GM12801 (cell line): ENCODE results near the gene RPS4Y1.

Experiments used
- CTCF ChIP-seq: IDR thresholded peaks from one replicate; pipeline ENCODE4 v1.5.1; 2011; ENCODE audit warnings: control low read depth; ENCODE audit not compliant: insufficient read length; ENCODE audit errors: extremely low read depth

Gene RPS4Y1

DNA sequence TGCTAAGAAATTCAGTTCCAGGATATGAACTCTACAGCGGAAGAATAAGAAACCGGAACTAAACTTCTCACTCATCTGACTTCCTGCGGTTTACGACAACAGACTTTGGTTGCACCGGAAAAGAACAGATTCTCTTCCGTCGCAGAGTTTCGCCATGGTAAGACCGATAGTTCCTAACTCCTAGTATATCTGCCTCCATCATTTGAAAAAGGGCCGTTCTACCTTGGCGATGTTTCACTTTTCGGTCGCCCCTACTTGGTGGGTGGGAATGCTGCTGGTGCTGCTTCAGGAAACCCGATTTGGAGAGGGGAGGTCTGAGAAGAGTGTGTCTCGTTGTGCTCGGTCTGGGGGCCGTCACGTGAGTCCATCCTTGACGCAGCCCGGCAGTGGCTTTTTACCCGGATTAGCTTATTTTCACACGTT is at the start of gene RPS4Y1:
RPS4Y1 (plus strand) TSS at position 132 of the 423 bp plus-strand sequence; CDS start at position 155, 23 bp downstream.
- TF ChIP-seq CTCF = no peak

DNA sequence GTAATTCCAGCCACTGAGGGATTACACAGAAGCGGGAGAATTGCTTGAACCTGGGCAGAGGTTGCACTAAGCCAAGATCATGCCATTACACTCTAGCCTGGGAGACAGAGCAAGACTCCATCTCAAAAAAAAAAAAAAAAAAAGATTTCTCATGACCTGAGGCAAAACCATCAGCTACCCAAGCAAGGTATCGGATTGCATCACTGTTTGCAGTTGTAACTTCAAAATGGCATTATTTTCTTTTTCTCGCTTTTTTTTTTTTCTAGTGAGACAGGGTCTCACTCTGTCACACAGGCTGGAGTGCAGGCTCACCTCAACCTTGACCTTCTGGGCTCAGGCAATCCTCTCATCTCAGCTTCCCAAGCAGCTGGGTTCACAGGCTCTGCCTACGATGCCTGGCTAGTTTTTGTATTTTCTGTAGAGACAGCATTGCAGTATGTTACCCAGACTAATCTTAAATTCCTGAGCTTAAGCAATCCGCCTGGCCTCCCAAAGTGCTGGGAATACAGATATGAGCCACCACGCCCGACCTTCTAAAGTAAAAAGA is 44.4 kb upstream of the RPS4Y1 start:
- TF ChIP-seq CTCF = no peak

- TF ChIP-seq CTCF = no peak
These were observed 43.4 kb upstream of the RPS4Y1 start for GRCh38 chrY:2797991-2798390.

DNA sequence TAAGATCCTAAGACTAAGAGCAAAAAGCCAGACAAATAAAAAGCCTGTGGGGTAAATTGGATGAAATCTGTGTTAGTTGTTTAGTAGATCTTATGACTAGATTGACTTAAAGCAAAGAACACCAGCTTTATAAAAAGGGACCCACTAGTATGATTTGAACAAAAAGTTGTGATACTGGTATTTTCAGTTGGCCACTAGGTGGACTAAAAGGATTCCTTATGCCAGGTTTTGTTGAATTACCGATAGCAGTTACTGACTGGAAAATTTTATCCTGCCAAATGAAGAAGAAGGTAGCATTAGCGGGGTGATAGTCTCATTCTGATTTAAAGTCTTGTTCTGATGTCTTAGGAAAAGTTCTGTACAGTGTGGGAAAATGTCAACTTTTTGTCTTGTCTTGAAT is 41.2 kb upstream of the RPS4Y1 start:
- no peak for TF ChIP-seq CTCF

DNA sequence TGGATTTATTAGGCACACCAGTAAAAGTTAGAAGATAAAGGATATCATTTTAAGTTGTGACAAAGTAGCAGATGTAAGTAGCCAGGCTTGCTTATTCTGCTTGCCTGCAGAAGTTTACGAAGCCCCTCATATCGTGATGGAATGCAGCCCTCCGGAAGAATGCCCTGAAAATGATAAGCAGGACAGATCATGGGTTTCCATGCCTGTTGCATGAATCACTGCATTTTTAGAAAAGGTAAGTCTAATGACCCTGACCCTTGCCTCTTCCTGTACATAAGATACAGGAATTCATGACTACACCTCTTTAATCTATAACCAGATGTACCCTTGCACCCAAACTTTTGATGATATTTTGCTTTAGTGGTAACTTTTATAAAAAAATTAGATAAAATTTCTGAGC is 16.9 kb upstream of the RPS4Y1 start:
- no peak for TF ChIP-seq CTCF

DNA sequence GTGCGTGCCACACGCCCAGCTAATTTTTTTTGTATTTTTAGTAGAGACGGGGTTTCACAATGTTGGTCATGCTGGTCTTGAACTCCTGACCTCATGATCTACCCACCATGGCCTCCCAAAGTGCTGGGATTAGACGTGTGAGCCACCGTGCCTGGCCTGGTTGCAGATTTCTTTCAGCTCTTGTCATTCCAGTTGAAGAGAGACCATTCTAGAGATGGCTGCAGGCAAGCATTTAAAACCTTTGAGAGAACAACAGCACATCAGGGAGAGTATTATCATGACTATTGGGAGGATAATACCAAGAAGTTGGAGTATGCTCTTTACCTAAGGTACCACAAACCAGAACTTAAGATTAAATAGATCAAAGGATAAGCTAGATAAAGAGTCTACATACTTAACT is 12.9 kb upstream of the RPS4Y1 start:
- TF ChIP-seq CTCF = no peak

DNA sequence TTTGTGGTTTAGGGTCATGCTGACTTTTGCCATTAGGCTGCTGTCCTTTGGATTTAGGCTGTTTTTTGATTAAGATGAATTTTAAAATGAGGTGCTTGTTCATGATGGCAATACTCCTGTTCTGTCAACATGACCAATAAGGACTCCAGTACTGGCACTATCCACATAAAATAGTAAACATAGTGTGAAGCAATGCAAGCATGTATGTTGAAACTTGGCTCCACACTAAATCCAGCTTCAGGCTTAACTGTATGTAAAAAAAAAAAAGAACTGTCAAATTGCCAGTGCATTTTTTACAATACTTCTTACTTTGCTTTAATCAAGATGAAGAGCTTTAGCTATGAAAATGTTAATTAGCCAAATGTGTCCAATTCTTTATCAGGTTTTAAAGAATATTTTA is 6.2 kb upstream of the RPS4Y1 start:
- no peak for TF ChIP-seq CTCF
